AG04450 (cell line): Measurements from ENCODE around the gene TGOLN2. TPM values are rescaled to one million over a fixed set of nuclear protein-coding genes. Genes with fewer than 3 reads are reported as not detected.

Experiments used
- CTCF ChIA-PET: fragments of 300-600, 350-600 bp; formaldehyde crosslinking; extraction: SDS; loops from one replicate; lab custom pipeline; 2022; ENCODE audit warnings: antibody characterized with exemption, inconsistent platforms; lab: Charles Lee
- POLR2A ChIA-PET: fragments of 350-600 bp; formaldehyde crosslinking; extraction: SDS; loops from one replicate; lab custom pipeline; 2021; ENCODE audit warnings: antibody characterized with exemption, inconsistent platforms; lab: Yijun Ruan, JAX
- DNase-seq: peaks from one replicate; pipeline ENCODE4 v3.0.0-alpha.2; 2011; ENCODE audit warnings: low read depth, low spot score
- H3K27ac ChIP-seq: one replicate; pipeline ENCODE4 v1.5.1; 2012; ENCODE audit warnings: low read depth, low read length, control low read depth
- H3K27me3 ChIP-seq: one replicate; pipeline ENCODE4 v1.6.0; 2012; ENCODE audit warnings: low read length; ENCODE audit not compliant: control insufficient read depth, insufficient read depth
- H3K4me3 ChIP-seq: 2 replicates; pipeline ENCODE4 v1.5.1; 2011; ENCODE audit warnings: mild to moderate bottlenecking, low read depth, low read length, control low read depth
- H3K9me3 ChIP-seq: 2 replicates; pipeline ENCODE4 v1.5.1; 2012; ENCODE audit warnings: low read length; ENCODE audit not compliant: control insufficient read depth, insufficient read depth
- CTCF ChIP-seq: IDR thresholded peaks from 2 replicates; pipeline ENCODE4 v1.5.1; 2011; ENCODE audit warnings: low read depth, low read length, control low read depth, inconsistent platforms
- polyA plus RNA-seq: library from polyadenylated mRNA; depleted of rRNA; stranded (reverse); fragments of >200 nt; gene quantifications from 2 replicates; pipeline ENCODE4 v1.2.3, GENCODE V29; 2011

Gene TGOLN2
- polyA plus RNA-seq, 1 experiment: 155 TPM

- Histone ChIP-seq H3K9me3 (no peaks in the 10 kb centered on the region), H3K27me3 (no peaks in the 10 kb centered on the region), H3K27ac (peak overlapping the region; percentile 57), H3K4me3 (no peak overlapping the region)
- CTCF ChIA-PET: interaction anchor here (0.9 to 3.0 kb wide), 3 partner anchors 9 to 243 kb away, joined by 3 to 24 read pairs (median 8); no protein-coding TSS in a partner anchor
- no peak for TF ChIP-seq CTCF
- POLR2A ChIA-PET: interaction anchor here (0.8 to 1.2 kb wide), 2 partner anchors 188 to 229 kb away, joined by 4 to 5 read pairs; partner anchors contain the start of gene MAT2A
- no peak for DNase-seq
Observed at GRCh38 chr2:85309699-85310321, 18.0 kb downstream of the TGOLN2 start.

DNA sequence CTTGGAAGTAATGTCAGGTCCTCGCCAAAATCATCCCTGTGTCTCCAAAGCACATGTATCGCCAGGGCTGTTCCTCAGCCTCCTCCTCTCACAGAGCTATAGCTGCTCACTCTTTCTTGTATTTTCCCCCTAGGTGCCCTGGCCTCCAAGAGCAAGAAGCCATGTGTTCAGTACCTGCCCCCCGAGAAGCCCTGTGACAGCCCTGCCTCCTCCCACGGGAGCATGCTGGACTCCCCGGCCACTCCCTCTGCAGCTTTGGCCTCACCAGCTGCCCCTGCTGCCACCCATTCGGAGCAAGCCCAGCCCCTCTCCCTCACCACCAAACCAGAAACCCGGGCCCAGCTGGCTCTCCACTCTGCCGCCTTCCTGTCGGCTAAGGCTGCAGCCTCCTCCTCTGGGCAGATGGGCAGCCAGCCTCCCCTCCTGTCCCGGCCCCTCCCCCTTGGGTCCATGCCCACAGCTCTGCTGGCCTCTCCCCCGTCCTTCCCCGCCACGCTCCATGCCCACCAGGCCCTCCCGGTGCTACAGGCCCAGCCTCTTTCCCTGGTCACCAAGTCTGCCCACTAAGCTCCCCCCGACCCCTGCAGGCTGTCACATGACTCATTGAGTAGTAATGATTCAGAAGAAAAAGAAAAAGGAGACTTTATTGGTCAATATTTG lies 18.8 kb downstream of the TGOLN2 start:
- ChIA-PET POLR2A (interaction anchor here (0.8 kb wide), 1 partner anchor 188 kb away, joined by 5 read pairs; no protein-coding TSS in a partner anchor), CTCF (interaction anchor here (0.9 to 3.0 kb wide), 3 partner anchors 8 to 243 kb away, joined by 3 to 24 read pairs (median 8); no protein-coding TSS in a partner anchor)
- Histone ChIP-seq H3K27ac (peak overlapping the region; percentile 57), H3K9me3 (no peaks in the 10 kb centered on the region), H3K27me3 (no peaks in the 10 kb centered on the region), H3K4me3 (no peak overlapping the region)
- no peak for TF ChIP-seq CTCF
- DNase-seq: no peak

GRCh38 chr2:85308201-85308600 lies 19.6 kb downstream of the TGOLN2 start:
- no peak overlapping the region for H3K27ac ChIP-seq

GRCh38 chr2:85307527-85307897 lies 20.3 kb downstream of the TGOLN2 start:
- CTCF ChIA-PET: no interaction called here
- Histone ChIP-seq H3K27me3 (no peaks in the 10 kb centered on the region), H3K9me3 (no peaks in the 10 kb centered on the region), H3K27ac (no peak overlapping the region), H3K4me3 (no peak overlapping the region)
- no peak for TF ChIP-seq CTCF
- POLR2A ChIA-PET: no interaction called here
- DNase-seq: no peak

More at GRCh38 chr2:85308201-85308600, 19.6 kb downstream of the TGOLN2 start:
- no peak for DNase-seq
- TF ChIP-seq CTCF: no peak
- Histone ChIP-seq H3K4me3 (no peak overlapping the region), H3K9me3 (no peaks in the 10 kb centered on the region), H3K27me3 (no peaks in the 10 kb centered on the region)
- POLR2A ChIA-PET: no interaction called here
- CTCF ChIA-PET: interaction anchor here (3.0 kb wide), 1 partner anchor 8 kb away, joined by 24 read pairs; no protein-coding TSS in a partner anchor
